HEK293 (cell line): Measurements from ENCODE around the gene LPP.

ENCODE experiments used
- CTCF ChIA-PET: fragments of 350-600 bp; formaldehyde crosslinking; extraction: SDS; loops from one replicate; lab custom pipeline; 2021; ENCODE audit warnings: antibody characterized with exemption; lab: Yijun Ruan, JAX
- POLR2A ChIA-PET: fragments of 300-600 bp; formaldehyde crosslinking; extraction: SDS; loops from one replicate; lab custom pipeline; 2020; ENCODE audit warnings: antibody characterized with exemption, inconsistent platforms; lab: Yijun Ruan, JAX
- H3K27ac ChIP-seq: fragments of 200-500 bp; sonication (Bioruptor generic); 2 replicates; pipeline ENCODE4 v1.5.1; 2014; ENCODE audit warnings: low read depth, low read length, control low read depth, inconsistent platforms; ENCODE audit errors: extremely low read depth
- H3K36me3 ChIP-seq, 2 experiments: fragments of 200-500 bp in 1 of 2; sonication (Bioruptor generic) in 1 of 2; 1 replicate in 1 of 2; 2 replicates in 1 of 2; pipeline ENCODE4 v1.5.1; 2014 to 2017; ENCODE audit warnings: inconsistent platforms in 2 of 2, low read length in 2 of 2; ENCODE audit not compliant: control insufficient read depth in 2 of 2, insufficient read depth in 1 of 2
- H3K4me1 ChIP-seq: fragments of 200-500 bp; sonication (Bioruptor generic); 2 replicates; pipeline ENCODE4 v1.5.1; 2014; ENCODE audit warnings: mild to moderate bottlenecking, low read length, inconsistent platforms; ENCODE audit not compliant: control insufficient read depth, insufficient read depth
- H3K4me3 ChIP-seq: 2 replicates; pipeline ENCODE4 v1.5.1; 2011; ENCODE audit warnings: low read depth, mild to moderate bottlenecking, control low read depth, low read length, moderate library complexity
- H3K9me3 ChIP-seq: fragments of 200-500 bp; sonication (Bioruptor generic); 2 replicates; pipeline ENCODE4 v1.5.1; 2014; ENCODE audit warnings: low read depth, low read length, inconsistent platforms; ENCODE audit not compliant: control insufficient read depth, insufficient read depth
- ATF2 ChIP-seq: fragments of 450-650 bp; formaldehyde crosslinking; IDR thresholded peaks from 2 replicates; pipeline ENCODE4 v1.5.1; 2016; ENCODE audit warnings: missing biosample characterization, missing genetic modification characterization, low read depth
- KLF8 ChIP-seq: fragments of 450-650 bp; formaldehyde crosslinking; IDR thresholded peaks from 2 replicates; pipeline ENCODE4 v1.5.1; 2016; ENCODE audit warnings: missing biosample characterization, missing genetic modification characterization
- TCF7L2 ChIP-seq: IDR thresholded peaks from 2 replicates; pipeline ENCODE4 v1.6.1; 2011; ENCODE audit warnings: low read depth, mild to moderate bottlenecking, inconsistent platforms, low read length, moderate library complexity, borderline replicate concordance
- ZFP37 ChIP-seq: fragments of 450-650 bp; formaldehyde crosslinking; IDR thresholded peaks from 2 replicates; pipeline ENCODE4 v1.5.1; 2016; ENCODE audit warnings: missing biosample characterization, missing genetic modification characterization
- ZNF146 ChIP-seq: fragments of 450-650 bp; formaldehyde crosslinking; IDR thresholded peaks from 2 replicates; pipeline ENCODE4 v1.5.1; 2016; ENCODE audit warnings: missing biosample characterization, missing genetic modification characterization
- ZNF157 ChIP-seq: fragments of 450-650 bp; formaldehyde crosslinking; IDR thresholded peaks from 2 replicates; pipeline ENCODE4 v1.5.1; 2016; ENCODE audit warnings: missing biosample characterization, missing genetic modification characterization
- ZNF302 ChIP-seq: fragments of 450-650 bp; formaldehyde crosslinking; IDR thresholded peaks from 2 replicates; pipeline ENCODE4 v1.5.1; 2016; ENCODE audit warnings: missing biosample characterization, missing genetic modification characterization, low read depth
- ZNF350 ChIP-seq: fragments of 450-650 bp; formaldehyde crosslinking; IDR thresholded peaks from 2 replicates; pipeline ENCODE4 v1.5.0; 2017; ENCODE audit warnings: missing biosample characterization, mild to moderate bottlenecking, missing genetic modification characterization
- ZNF37A ChIP-seq: fragments of 450-650 bp; IDR thresholded peaks from 2 replicates; pipeline ENCODE4 v1.5.1; 2018; ENCODE audit warnings: missing biosample characterization, missing genetic modification characterization
- ZNF626 ChIP-seq: fragments of 450-650 bp; sonication (Bioruptor Pico); formaldehyde crosslinking; IDR thresholded peaks from 2 replicates; pipeline ENCODE4 v1.5.1; 2018; ENCODE audit warnings: missing biosample characterization, missing genetic modification characterization, inconsistent platforms
- ZSCAN16 ChIP-seq: fragments of 450-650 bp; formaldehyde crosslinking; IDR thresholded peaks from 2 replicates; pipeline ENCODE4 v1.5.1; 2016; ENCODE audit warnings: missing biosample characterization, missing genetic modification characterization
- TF ChIP-seq, protein P1 (sequence below): fragments of 450-650 bp; formaldehyde crosslinking; IDR thresholded peaks from 2 replicates; pipeline ENCODE4 v1.5.1; 2016; ENCODE audit warnings: missing biosample characterization, missing genetic modification characterization
- TF ChIP-seq, protein P2 (sequence below): fragments of 450-650 bp; formaldehyde crosslinking; IDR thresholded peaks from 2 replicates; pipeline ENCODE4 v1.5.1; 2017; ENCODE audit warnings: missing biosample characterization, missing genetic modification characterization
- TF ChIP-seq, protein P3 (sequence below): fragments of 450-650 bp; formaldehyde crosslinking; conservative IDR thresholded peaks from 2 replicates; pipeline ENCODE4 v1.5.1; 2016; ENCODE audit warnings: low read depth, missing biosample characterization, missing genetic modification characterization

LPP gene

DNA sequence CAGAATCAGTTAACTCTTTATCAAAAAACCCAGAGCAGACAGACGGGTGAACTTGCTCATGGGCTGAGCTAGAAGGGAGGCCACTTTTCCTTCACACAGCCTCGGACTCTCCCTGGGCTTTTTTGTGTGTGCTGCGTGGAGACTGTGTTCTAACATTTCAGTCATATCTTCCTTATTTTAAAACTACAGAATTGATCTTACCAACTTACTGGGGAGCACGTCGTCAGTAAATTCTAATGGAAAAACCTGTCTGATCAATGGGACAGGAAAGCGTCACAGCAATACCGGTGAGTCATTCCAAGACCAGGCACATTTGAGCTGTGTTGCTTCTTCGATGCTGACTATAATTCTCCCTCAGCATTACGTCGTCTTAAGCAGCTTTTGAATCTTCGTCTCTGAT, 145.1 kb downstream of the LPP start (continued):
- TF ChIP-seq ZNF146 (tag by site-specific recombination) (no peak), ZNF302 (tag by site-specific recombination) (no peak), ZFP37 (tag by site-specific recombination) (no peak)
- TF ChIP-seq, protein P1, sequence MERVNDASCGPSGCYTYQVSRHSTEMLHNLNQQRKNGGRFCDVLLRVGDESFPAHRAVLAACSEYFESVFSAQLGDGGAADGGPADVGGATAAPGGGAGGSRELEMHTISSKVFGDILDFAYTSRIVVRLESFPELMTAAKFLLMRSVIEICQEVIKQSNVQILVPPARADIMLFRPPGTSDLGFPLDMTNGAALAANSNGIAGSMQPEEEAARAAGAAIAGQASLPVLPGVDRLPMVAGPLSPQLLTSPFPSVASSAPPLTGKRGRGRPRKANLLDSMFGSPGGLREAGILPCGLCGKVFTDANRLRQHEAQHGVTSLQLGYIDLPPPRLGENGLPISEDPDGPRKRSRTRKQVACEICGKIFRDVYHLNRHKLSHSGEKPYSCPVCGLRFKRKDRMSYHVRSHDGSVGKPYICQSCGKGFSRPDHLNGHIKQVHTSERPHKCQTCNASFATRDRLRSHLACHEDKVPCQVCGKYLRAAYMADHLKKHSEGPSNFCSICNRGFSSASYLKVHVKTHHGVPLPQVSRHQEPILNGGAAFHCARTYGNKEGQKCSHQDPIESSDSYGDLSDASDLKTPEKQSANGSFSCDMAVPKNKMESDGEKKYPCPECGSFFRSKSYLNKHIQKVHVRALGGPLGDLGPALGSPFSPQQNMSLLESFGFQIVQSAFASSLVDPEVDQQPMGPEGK = no peak

DNA sequence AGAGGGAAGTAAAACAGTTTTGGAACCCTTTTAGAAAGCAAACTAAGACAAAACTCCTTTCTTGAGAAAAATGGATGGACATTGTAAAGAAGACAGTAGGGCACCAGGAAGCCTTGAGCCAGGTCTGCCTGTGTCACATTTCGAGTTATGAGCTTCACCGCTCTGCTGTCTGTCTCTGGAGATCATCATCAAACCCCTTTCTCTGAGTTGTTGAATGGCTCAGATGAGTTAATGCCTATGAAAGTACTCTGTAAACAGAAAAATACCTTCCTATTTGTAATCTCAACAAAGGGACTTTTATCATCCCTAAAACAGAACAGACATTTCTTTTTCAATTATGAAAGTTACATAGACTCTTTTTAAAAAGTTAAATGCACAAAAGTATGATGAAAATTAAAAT, 145.8 kb downstream of the LPP start:
- H3K4me3 ChIP-seq = no peak overlapping the region
- POLR2A ChIA-PET = no interaction called here
- CTCF ChIA-PET = no interaction called here
- no peak for TF ChIP-seq ZNF37A
- TF ChIP-seq, protein P2, sequence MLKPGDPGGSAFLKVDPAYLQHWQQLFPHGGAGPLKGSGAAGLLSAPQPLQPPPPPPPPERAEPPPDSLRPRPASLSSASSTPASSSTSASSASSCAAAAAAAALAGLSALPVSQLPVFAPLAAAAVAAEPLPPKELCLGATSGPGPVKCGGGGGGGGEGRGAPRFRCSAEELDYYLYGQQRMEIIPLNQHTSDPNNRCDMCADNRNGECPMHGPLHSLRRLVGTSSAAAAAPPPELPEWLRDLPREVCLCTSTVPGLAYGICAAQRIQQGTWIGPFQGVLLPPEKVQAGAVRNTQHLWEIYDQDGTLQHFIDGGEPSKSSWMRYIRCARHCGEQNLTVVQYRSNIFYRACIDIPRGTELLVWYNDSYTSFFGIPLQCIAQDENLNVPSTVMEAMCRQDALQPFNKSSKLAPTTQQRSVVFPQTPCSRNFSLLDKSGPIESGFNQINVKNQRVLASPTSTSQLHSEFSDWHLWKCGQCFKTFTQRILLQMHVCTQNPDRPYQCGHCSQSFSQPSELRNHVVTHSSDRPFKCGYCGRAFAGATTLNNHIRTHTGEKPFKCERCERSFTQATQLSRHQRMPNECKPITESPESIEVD (tag by site-specific recombination) = no peak
- no peak for TF ChIP-seq ATF2 (tag by site-specific recombination)
- TF ChIP-seq, protein P3, sequence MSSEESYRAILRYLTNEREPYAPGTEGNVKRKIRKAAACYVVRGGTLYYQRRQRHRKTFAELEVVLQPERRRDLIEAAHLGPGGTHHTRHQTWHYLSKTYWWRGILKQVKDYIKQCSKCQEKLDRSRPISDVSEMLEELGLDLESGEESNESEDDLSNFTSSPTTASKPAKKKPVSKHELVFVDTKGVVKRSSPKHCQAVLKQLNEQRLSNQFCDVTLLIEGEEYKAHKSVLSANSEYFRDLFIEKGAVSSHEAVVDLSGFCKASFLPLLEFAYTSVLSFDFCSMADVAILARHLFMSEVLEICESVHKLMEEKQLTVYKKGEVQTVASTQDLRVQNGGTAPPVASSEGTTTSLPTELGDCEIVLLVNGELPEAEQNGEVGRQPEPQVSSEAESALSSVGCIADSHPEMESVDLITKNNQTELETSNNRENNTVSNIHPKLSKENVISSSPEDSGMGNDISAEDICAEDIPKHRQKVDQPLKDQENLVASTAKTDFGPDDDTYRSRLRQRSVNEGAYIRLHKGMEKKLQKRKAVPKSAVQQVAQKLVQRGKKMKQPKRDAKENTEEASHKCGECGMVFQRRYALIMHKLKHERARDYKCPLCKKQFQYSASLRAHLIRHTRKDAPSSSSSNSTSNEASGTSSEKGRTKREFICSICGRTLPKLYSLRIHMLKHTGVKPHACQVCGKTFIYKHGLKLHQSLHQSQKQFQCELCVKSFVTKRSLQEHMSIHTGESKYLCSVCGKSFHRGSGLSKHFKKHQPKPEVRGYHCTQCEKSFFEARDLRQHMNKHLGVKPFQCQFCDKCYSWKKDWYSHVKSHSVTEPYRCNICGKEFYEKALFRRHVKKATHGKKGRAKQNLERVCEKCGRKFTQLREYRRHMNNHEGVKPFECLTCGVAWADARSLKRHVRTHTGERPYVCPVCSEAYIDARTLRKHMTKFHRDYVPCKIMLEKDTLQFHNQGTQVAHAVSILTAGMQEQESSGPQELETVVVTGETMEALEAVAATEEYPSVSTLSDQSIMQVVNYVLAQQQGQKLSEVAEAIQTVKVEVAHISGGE (tag by site-specific recombination) = no peak
- TF ChIP-seq ZNF350 (tag by site-specific recombination) = no peak
- TF ChIP-seq ZNF626 (tag by site-specific recombination) = no peak
- TF ChIP-seq ZNF157 (tag by site-specific recombination) = no peak
- TF ChIP-seq ZSCAN16 (tag by site-specific recombination) = no peak
- TF ChIP-seq, all 188 proteins: peak for 0
- H3K36me3 ChIP-seq = no peaks in the 10 kb centered on the region
- no peaks in the 10 kb centered on the region for H3K9me3 ChIP-seq
- no peak overlapping the region for H3K27ac ChIP-seq
- peaks cover 8% of the 10 kb centered on the region for H3K4me1 ChIP-seq

DNA sequence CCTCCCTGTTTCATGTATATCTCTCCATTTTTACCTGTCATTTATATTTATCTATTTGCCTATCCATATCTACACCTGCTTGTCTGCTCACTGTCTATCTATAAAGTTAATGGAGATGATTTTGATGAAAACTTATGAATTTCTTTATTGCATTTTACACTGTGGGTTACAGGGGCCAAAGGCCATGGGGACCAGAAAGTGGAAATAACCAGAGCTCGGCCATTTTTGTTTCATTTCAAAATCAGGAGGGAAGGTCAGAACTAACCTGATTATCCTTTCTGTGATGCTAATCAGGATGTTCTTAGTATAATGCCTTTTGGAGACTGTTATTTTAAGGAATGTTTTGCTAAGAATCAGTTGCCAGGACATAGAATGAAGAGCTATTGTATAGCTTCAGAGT, 147.2 kb downstream of the LPP start:
- TF ChIP-seq KLF8 (tag by site-specific recombination) (no peak), TCF7L2 (no peak)
- ChIA-PET POLR2A (no interaction called here), CTCF (interaction anchor here (0.7 kb wide), 1 partner anchor 558 kb away, joined by 4 read pairs; no protein-coding TSS in a partner anchor)
- no peak overlapping the region for H3K27ac ChIP-seq
- H3K4me3 ChIP-seq = no peak overlapping the region
- H3K9me3 ChIP-seq = no peaks in the 10 kb centered on the region
- H3K4me1 ChIP-seq = peaks cover 6% of the 10 kb centered on the region
- no peaks in the 10 kb centered on the region for H3K36me3 ChIP-seq
